HG03342 (cell line): ENCODE results near the gene KDM4B.

Experiments used
- ATAC-seq: cut with Tn5 transposase; IDR thresholded peaks from one replicate; pipeline ENCODE4 v1.9.1; 2021; ENCODE audit warnings: mild to moderate bottlenecking, moderate library complexity; ENCODE audit not compliant: unreplicated experiment

KDM4B gene

GRCh38 chr19:5067678-5068077 lies 98.8 kb downstream of the KDM4B start:
- ATAC-seq, result no peak

- no peak for ATAC-seq
Measured at GRCh38 chr19:5068233-5069072, 99.5 kb downstream of the KDM4B start.

- ATAC-seq, result no peak
Measured at GRCh38 chr19:5070331-5070730, 101.4 kb downstream of the KDM4B start.

GRCh38 chr19:5070930-5071329 lies 102.0 kb downstream of the KDM4B start:
- ATAC-seq, result no peak

GRCh38 chr19:5071579-5071978 lies 102.7 kb downstream of the KDM4B start:
- ATAC-seq, result no peak

- ATAC-seq, result no peak
Measured at GRCh38 chr19:5072115-5072514, 103.2 kb downstream of the KDM4B start.

GRCh38 chr19:5073153-5073844 lies 104.4 kb downstream of the KDM4B start:
- ATAC-seq, result no peak

GRCh38 chr19:5074407-5074806 lies 105.5 kb downstream of the KDM4B start:
- ATAC-seq, result no peak

GRCh38 chr19:5074830-5075394 lies 106.0 kb downstream of the KDM4B start:
- no peak for ATAC-seq

GRCh38 chr19:5075597-5075996 lies 106.7 kb downstream of the KDM4B start:
- no peak for ATAC-seq

- ATAC-seq, result no peak
Measured at GRCh38 chr19:5076440-5077208, 107.7 kb downstream of the KDM4B start.

GRCh38 chr19:5077209-5077515 lies 108.2 kb downstream of the KDM4B start:
- ATAC-seq, result no peak

GRCh38 chr19:5078182-5078581 lies 109.3 kb downstream of the KDM4B start:
- no peak for ATAC-seq

- ATAC-seq, result no peak
Measured at GRCh38 chr19:5078666-5079065, 109.8 kb downstream of the KDM4B start.

GRCh38 chr19:5079071-5079774 lies 110.3 kb downstream of the KDM4B start:
- no peak for ATAC-seq

GRCh38 chr19:5080030-5080654 lies 111.2 kb downstream of the KDM4B start:
- ATAC-seq, result no peak

- no peak for ATAC-seq
Measured at GRCh38 chr19:5080809-5081208, 111.9 kb downstream of the KDM4B start.

- no peak for ATAC-seq
Measured at GRCh38 chr19:5081443-5082161, 112.7 kb downstream of the KDM4B start.

- ATAC-seq, result no peak
Measured at GRCh38 chr19:5083547-5083965, 114.6 kb downstream of the KDM4B start.

GRCh38 chr19:5085566-5085965 lies 116.7 kb downstream of the KDM4B start:
- no peak for ATAC-seq
